Renal cortex interstitium (tissue), 11 donors: ENCODE data around the gene SOS2. TPM values are rescaled to one million over a fixed set of nuclear protein-coding genes. Genes with fewer than 3 reads are reported as not detected.

Experiments
- DNase-seq, 11 donors: peaks; one replicate each; pipeline ENCODE4 v3.0.0-alpha.2; 2013; ENCODE audit warnings: low read depth in 9 of 11, low spot score in 4 of 11; ENCODE audit errors: extremely low read depth in 1 of 11
- polyA plus RNA-seq, 3 donors: library from polyadenylated mRNA; unstranded; fragments of 120-200 nt; gene quantifications; one replicate each; pipeline ENCODE4 v1.2.1, GENCODE V29; 2013; ENCODE audit not compliant: insufficient read length in 3 of 3

Gene SOS2
- polyA plus RNA-seq, 3 donors = 34.2 to 41.7 (median 36.1) TPM

DNA sequence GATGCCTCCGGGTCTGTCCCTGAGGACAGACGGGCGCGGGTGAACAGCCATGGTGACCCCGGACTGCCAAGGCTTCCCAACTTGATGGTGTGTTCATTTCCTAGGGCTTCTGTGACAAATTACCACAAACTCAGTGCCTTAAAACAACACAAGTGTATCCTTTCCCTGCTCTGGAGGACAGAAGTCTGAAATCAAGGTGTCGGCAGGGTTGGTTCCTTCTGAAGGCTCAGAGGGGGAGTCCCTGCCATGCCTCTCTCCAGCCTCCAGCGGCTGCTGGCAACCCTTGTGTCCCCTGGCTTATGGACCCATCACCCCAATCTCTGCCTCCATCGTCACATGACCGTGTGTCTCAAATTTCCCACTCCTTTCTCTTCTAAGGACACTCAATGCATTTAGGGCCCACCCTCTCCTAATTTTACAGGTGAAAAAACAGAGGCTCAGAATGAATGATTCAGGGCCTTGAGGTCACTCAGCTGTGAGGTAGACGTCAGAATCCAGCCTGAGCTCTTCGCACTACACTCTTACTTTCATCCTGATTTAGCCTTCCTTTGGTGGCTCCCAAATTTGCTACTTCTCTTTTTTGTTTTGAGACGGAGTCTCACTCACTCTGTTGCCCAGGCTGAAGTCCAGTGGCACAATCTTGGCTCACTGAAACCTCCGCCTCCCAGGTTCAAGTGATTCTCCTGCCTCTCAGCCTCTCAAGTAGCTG lies 160.4 kb downstream of the SOS2 start:
- no peak for DNase-seq

DNA sequence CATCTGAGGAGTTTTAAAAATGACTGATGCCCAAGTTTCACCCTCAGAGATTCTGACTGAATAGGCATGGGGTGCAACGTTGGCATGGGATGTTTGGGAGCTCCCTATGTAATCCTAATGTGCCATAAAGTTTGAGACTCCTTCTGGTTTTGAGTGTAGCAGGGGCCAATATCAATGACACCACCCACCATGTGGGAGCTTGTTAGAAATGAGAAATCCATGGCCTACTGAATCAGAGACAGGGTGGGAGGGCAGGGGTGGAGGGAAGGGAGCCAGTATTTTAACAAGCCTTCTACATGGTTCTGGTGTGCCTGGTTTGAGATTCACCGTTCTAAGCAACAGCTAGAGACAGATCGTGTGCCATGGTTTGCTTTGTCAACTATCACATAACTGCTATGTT lies 161.1 kb downstream of the SOS2 start:
- DNase-seq = no peak

DNA sequence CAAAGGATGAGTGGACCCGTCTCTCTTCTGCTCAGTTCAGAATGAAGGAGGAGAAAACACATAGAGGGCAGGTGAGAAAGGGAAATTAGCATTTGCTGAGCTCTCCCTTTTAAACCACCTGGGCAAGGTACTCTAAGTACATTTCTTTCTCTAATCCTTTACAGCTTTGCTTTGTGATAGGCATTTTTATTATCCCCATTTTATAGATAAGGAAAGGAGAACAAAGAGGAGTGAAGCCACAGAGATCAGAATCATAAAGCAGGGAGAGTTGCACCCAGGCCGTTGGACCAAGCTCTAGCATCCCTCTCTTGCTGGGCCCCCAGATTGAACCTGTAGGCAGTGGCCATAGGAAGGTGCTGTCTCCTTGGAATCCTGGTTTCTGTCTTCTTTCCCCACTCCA lies 162.1 kb downstream of the SOS2 start:
- no peak for DNase-seq

DNA sequence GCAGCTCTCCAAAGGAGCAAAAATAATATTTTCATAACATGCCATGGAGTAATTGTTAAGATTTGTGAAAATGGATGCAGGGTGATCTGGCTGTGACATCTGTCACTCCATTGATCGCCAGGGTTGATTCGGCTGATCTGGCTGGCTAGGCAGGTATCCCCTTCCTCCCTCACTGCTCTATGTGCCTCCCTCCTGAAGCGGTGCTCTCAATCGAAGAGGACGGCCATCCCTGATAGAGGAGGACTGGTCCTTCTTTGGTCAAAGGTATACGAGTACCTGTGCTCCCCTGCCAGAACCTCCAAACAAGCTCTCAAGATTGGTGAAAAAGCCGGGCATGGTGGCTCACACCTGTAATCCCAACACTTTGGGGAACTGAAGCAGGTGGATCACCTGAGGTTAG lies 162.9 kb downstream of the SOS2 start:
- DNase-seq = no peak

DNA sequence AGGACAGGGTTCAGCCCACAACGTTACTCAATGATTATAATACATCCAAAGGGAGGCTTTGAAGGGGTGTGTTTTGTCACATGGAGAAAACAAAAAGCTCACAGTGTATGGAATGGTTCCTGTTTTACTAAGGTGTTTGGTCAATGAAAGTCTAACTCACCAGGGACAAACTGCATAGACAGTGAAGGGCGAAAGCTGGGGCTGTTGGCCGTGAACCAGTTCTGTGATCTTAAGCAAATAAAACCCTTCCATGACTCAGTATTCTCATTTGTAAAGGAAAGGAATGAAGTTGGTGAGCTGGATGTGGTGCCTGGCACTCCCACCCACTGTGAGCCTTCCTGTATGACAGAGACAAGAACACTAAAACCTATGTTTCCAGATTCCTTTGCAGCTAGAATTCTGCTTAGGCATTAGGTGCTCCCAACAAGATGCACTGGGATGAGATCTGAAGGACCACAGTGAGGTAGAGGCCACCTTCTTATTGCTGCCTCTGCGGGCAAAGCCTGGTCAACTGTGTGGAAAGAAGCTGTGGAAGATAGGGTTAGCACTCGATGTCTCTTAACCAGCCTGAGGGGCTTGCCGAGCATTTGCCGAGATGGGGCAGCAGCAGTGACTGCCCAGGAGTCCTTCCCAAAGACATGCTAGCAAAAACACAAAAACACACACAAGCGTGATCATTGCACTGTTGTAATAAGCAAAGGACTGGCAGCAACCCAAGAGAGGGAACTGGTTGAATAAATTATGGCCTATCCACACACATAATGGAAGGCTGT lies 163.5 kb downstream of the SOS2 start:
- no peak for DNase-seq

Other genes starting within 250 kb of the SOS2 start
- 10 to 100 TPM; 13.1 to 16.5 (median 13.8) TPM for gene VCPKMT, start 115.0 kb downstream of the SOS2 start, polyA plus RNA-seq
- 10 to 100 TPM in 2 of 3 donors, 1 to 10 TPM in 1; 9.7 to 11.2 (median 10.2) TPM for gene L2HGDH, start 80.7 kb upstream of the SOS2 start, polyA plus RNA-seq
- gene DMAC2L, start 80.7 kb upstream of the SOS2 start, polyA plus RNA-seq = 10 to 100 TPM; 21.8 to 28.8 (median 24.1) TPM
- gene CDKL1, start 165.3 kb upstream of the SOS2 start, polyA plus RNA-seq = 1 to 10 TPM; 6.2 to 8.4 (median 7.4) TPM